ENCODE data around the gene TRPC3. TPM values are rescaled to one million over a fixed set of nuclear protein-coding genes. Genes with fewer than 3 reads are reported as not detected.

The TRPC3 gene
- total RNA-seq, 1 donor from 2014 or later, result 0.17 TPM

GRCh38 chr4:121950680-121951520 lies 960 bp downstream of the TRPC3 start:
- Histone ChIP-seq H3K36me3 (no peaks in the 10 kb centered on the region), H3K9me3 (ENCODE audit: low read depth) (no peaks in the 10 kb centered on the region), H3K4me2 (peak overlapping the region; percentile 83), H3K79me2 (ENCODE audit: low read depth) (no peaks in the 10 kb centered on the region), H2AFZ (replicated peaks) (peak overlapping the region; percentile 98), H3K4me3 (peak overlapping the region; percentile 63), H3K4me1 (peaks cover 11% of the 10 kb centered on the region), H4K20me1 (ENCODE audit: low read depth) (peaks cover 5% of the 10 kb centered on the region), H3K27ac (no peak overlapping the region), H3F3A (ENCODE audit: low read depth) (peaks cover 8% of the 10 kb centered on the region), H3K27me3 (peaks cover 100% of the 10 kb centered on the region), H3K9ac (no peak overlapping the region)
- H3K27me3 Mint-ChIP-seq (ENCODE audit: insufficient read depth, low read depth), result peaks cover 36% of the 10 kb centered on the region
- H3K36me3 Mint-ChIP-seq, result no peaks in the 10 kb centered on the region
- no peak overlapping the region for H3K27ac Mint-ChIP-seq
- peak overlapping the region; percentile 93 for H3K4me3 Mint-ChIP-seq
- TF ChIP-seq EZH2phosphoT487 (IDR thresholded peaks at IDR 0.05) (peak; percentile 71), EZH2 (IDR thresholded peaks at IDR 0.05) (peak; percentile 89), CTCF (IDR thresholded peaks at IDR 0.05) (no peak)
- H3K9me3 Mint-ChIP-seq, result no peaks in the 10 kb centered on the region
- peaks cover 8% of the 10 kb centered on the region for H3K4me1 Mint-ChIP-seq
- DNase-seq (ENCODE audit: low spot score), result peak; percentile 39

- Mint-ChIP-seq H3K4me3 (peak overlapping the region; percentile 93), H3K27ac (peak overlapping the region; percentile 57), H3K27me3 (ENCODE audit: insufficient read depth, low read depth) (peaks cover 36% of the 10 kb centered on the region), H3K9me3 (no peaks in the 10 kb centered on the region), H3K36me3 (no peaks in the 10 kb centered on the region), H3K4me1 (peaks cover 8% of the 10 kb centered on the region)
- Histone ChIP-seq H3K79me2 (ENCODE audit: low read depth) (no peaks in the 10 kb centered on the region), H4K20me1 (ENCODE audit: low read depth) (peaks cover 5% of the 10 kb centered on the region), H3K4me2 (peak overlapping the region; percentile 83), H3K36me3 (no peaks in the 10 kb centered on the region), H3F3A (ENCODE audit: low read depth) (peaks cover 8% of the 10 kb centered on the region), H2AFZ (replicated peaks) (peak overlapping the region; percentile 27), H3K27me3 (peaks cover 100% of the 10 kb centered on the region), H3K9me3 (ENCODE audit: low read depth) (no peaks in the 10 kb centered on the region), H3K9ac (no peak overlapping the region), H3K27ac (no peak overlapping the region), H3K4me1 (peaks cover 11% of the 10 kb centered on the region), H3K4me3 (peak overlapping the region; percentile 63)
- peak; percentile 93 for DNase-seq (ENCODE audit: low spot score)
- TF ChIP-seq CTCF (IDR thresholded peaks at IDR 0.05) (peak; percentile 86), EZH2phosphoT487 (IDR thresholded peaks at IDR 0.05) (peak; percentile 92), EZH2 (IDR thresholded peaks at IDR 0.05) (peak; percentile 90)
Observed at GRCh38 chr4:121950212-121950679, 1.6 kb downstream of the TRPC3 start.

- no peaks in the 10 kb centered on the region for H3K9me3 Mint-ChIP-seq
- Histone ChIP-seq H3K4me2 (no peak overlapping the region), H3K4me1 (peaks cover 4% of the 10 kb centered on the region), H3F3A (ENCODE audit: low read depth) (peaks cover 8% of the 10 kb centered on the region), H2AFZ (replicated peaks) (no peak overlapping the region), H3K27me3 (peaks cover 69% of the 10 kb centered on the region), H3K9me3 (ENCODE audit: low read depth) (no peaks in the 10 kb centered on the region), H3K79me2 (ENCODE audit: low read depth) (no peaks in the 10 kb centered on the region), H3K4me3 (no peak overlapping the region), H3K36me3 (no peaks in the 10 kb centered on the region), H3K9ac (no peak overlapping the region), H4K20me1 (ENCODE audit: low read depth) (peaks cover 5% of the 10 kb centered on the region), H3K27ac (no peak overlapping the region)
- no peak overlapping the region for H3K27ac Mint-ChIP-seq
- H3K4me1 Mint-ChIP-seq, result peaks cover 3% of the 10 kb centered on the region
- no peak for TF ChIP-seq EZH2phosphoT487 (IDR thresholded peaks at IDR 0.05)
- TF ChIP-seq CTCF (IDR thresholded peaks at IDR 0.05), result no peak
- TF ChIP-seq EZH2 (IDR thresholded peaks at IDR 0.05), result no peak
- H3K27me3 Mint-ChIP-seq (ENCODE audit: insufficient read depth, low read depth), result peaks cover 17% of the 10 kb centered on the region
- H3K36me3 Mint-ChIP-seq, result no peaks in the 10 kb centered on the region
- H3K4me3 Mint-ChIP-seq, result no peak overlapping the region
- no peak for DNase-seq (ENCODE audit: low spot score)
Observed at GRCh38 chr4:121946644-121947043, 5.2 kb downstream of the TRPC3 start.
